HepG2 (cell line): Measurements from ENCODE around the gene DNAJA3. TPM values are rescaled to one million over a fixed set of nuclear protein-coding genes. Genes with fewer than 3 reads are reported as not detected.

Experiments
- ATAC-seq: fragments of 200-7000 bp; cut with Tn5 transposase; 3 replicates; pipeline ENCODE4 v1.9.1; 2020; ENCODE audit warnings: mild to moderate bottlenecking, moderate library complexity
- Bru-seq: library from RNA; stranded (reverse); fragments of 400-500 nt; gene quantifications from one replicate; lab custom pipeline; 2021; lab: Mats Ljungman, UMichigan
- BruChase-seq, 2 experiments: library from RNA; stranded (reverse); fragments of 400-500 nt; gene quantifications; one replicate each; lab custom pipeline; 2021; lab: Mats Ljungman, UMichigan
- BruUV-seq: library from RNA; stranded (reverse); fragments of 400-500 nt; replicated peaks from 2 replicates; lab custom pipeline; 2021; lab: Mats Ljungman, UMichigan
- CTCF ChIA-PET: fragments of 300-600 bp; formaldehyde crosslinking; extraction: SDS; loops from one replicate; lab custom pipeline; 2021; ENCODE audit warnings: low total read pairs, inconsistent platforms, low intra/inter-chr PET ratio; lab: Yijun Ruan, JAX
- POLR2A ChIA-PET: fragments of 350-600 bp; sonication (Branson Sonifier 250); formaldehyde crosslinking; loops from one replicate; lab custom pipeline; 2020; ENCODE audit warnings: antibody characterized with exemption, inconsistent platforms; lab: Yijun Ruan, JAX
- DNase-seq: peaks from one replicate; pipeline ENCODE4 v3.0.0-alpha.2; 2015; ENCODE audit warnings: low spot score
- FAIRE-seq: peaks from 3 replicates; lab custom pipeline; 2011; peaks lifted over from hg19 to GRCh38; lab: Jason Lieb, UNC
- H2AFZ ChIP-seq: one replicate; pipeline ENCODE4 v1.6.1; 2011; ENCODE audit warnings: low read length, inconsistent platforms
- H3K27ac ChIP-seq: fragments of 300-600 bp; 3 replicates; pipeline ENCODE4 v1.8.0; 2011; ENCODE audit warnings: mixed run types, mild to moderate bottlenecking, mixed read lengths, low read length, inconsistent platforms; ENCODE audit not compliant: insufficient read depth; ENCODE audit errors: extremely low read length
- H3K27me3 ChIP-seq, 2 experiments: fragments of 200-600 bp in 1 of 2; 2 replicates in 1 of 2; 3 replicates in 1 of 2; pipeline versions ENCODE4 v1.6.0 to v1.8.0; 2011; ENCODE audit warnings: low read length in 2 of 2, mild to moderate bottlenecking in 2 of 2, moderate library complexity in 2 of 2, inconsistent platforms in 1 of 2; ENCODE audit not compliant: insufficient read depth in 2 of 2, control insufficient read depth in 1 of 2
- H3K36me3 ChIP-seq, 2 experiments: fragments of 200-600 bp in 1 of 2; replicated peaks in 1 of 2; 2 replicates in 1 of 2; 3 replicates in 1 of 2; pipeline versions ENCODE4 v1.5.1 to v1.8.0; 2011; ENCODE audit warnings: low read length in 2 of 2, inconsistent platforms in 1 of 2; ENCODE audit not compliant: insufficient read depth in 2 of 2, control insufficient read depth in 1 of 2
- H3K4me1 ChIP-seq: 2 replicates; pipeline ENCODE4 v1.5.1; 2012; ENCODE audit warnings: low read length, inconsistent platforms; ENCODE audit not compliant: insufficient read depth
- H3K4me2 ChIP-seq: 2 replicates; pipeline ENCODE4 v1.6.0; 2011; ENCODE audit warnings: low read depth, low read length, inconsistent platforms
- H3K4me3 ChIP-seq, 3 experiments: fragments of 200-600 bp in 1 of 3; sonication (generic), shearing (Covaris generic) in 1 of 3; replicated peaks in 1 of 3; 2 replicates each; pipeline ENCODE4 v1.5.1; 2011 to 2016; ENCODE audit warnings: low read length in 3 of 3, inconsistent platforms in 2 of 3, low read depth in 2 of 3, mild to moderate bottlenecking in 2 of 3, control low read depth in 1 of 3, mixed read lengths in 1 of 3; ENCODE audit not compliant: insufficient read depth in 1 of 3
- H3K79me2 ChIP-seq: one replicate; pipeline ENCODE4 v1.6.1; 2011; ENCODE audit warnings: low read length, inconsistent platforms; ENCODE audit not compliant: insufficient read depth
- H3K9ac ChIP-seq: 2 replicates; pipeline ENCODE4 v1.6.0; 2011; ENCODE audit warnings: mild to moderate bottlenecking, low read depth, low read length, inconsistent platforms; ENCODE audit not compliant: insufficient read depth
- H3K9me3 ChIP-seq: 2 replicates; pipeline ENCODE4 v1.5.1; 2012; ENCODE audit warnings: mild to moderate bottlenecking, low read length
- H4K20me1 ChIP-seq: 2 replicates; pipeline ENCODE4 v1.6.0; 2011; ENCODE audit warnings: inconsistent platforms, mild to moderate bottlenecking, low read length, moderate library complexity; ENCODE audit not compliant: insufficient read depth
- ARHGAP35 ChIP-seq: sonication (generic); formaldehyde crosslinking; IDR thresholded peaks from 2 replicates; pipeline ENCODE4 v1.9.0; 2022; ENCODE audit warnings: mild to moderate bottlenecking, inconsistent platforms, moderate library complexity, missing genetic modification reagents, borderline replicate concordance
- CBFB ChIP-seq: sonication (generic); formaldehyde crosslinking; IDR thresholded peaks from 2 replicates; pipeline ENCODE4 v1.4.0; 2020; ENCODE audit warnings: missing genetic modification reagents
- CENPBD1 ChIP-seq: sonication (generic); formaldehyde crosslinking; IDR thresholded peaks from 2 replicates; pipeline ENCODE4 v1.8.0; 2022; ENCODE audit warnings: missing genetic modification reagents, low read depth, mild to moderate bottlenecking, borderline replicate concordance
- FOXA1 ChIP-seq, 2 experiments: fragments of 450-650 bp in 1 of 2; sonication (generic) in 1 of 2; formaldehyde crosslinking in 1 of 2; IDR thresholded peaks; 2 replicates each; pipeline versions ENCODE4 v1.4.0 to v1.6.1; 2016 to 2020; ENCODE audit warnings: missing genetic modification reagents in 1 of 2
- FOXO1 ChIP-seq: sonication (generic); formaldehyde crosslinking; IDR thresholded peaks from 2 replicates; pipeline ENCODE4 v1.4.0; 2020; ENCODE audit warnings: missing genetic modification reagents
- HDAC6 ChIP-seq: fragments of 200-600 bp; sonication (generic); IDR thresholded peaks from 2 replicates; pipeline ENCODE4 v1.7.0; 2017; ENCODE audit warnings: mild to moderate bottlenecking, antibody characterized with exemption, low read length, low read depth
- IKZF1 ChIP-seq: fragments of 450-650 bp; IDR thresholded peaks from 2 replicates; pipeline ENCODE4 v1.7.1; 2016
- MBNL3 ChIP-seq: fragments of 250-450 bp; sonication (Bioruptor Pico); conservative IDR thresholded peaks from 2 replicates; pipeline ENCODE4 v1.8.0; 2022; ENCODE audit warnings: mild to moderate bottlenecking, inconsistent platforms
- MIER2 ChIP-seq: IDR thresholded peaks from 2 replicates; pipeline ENCODE4 v1.6.1; 2016; ENCODE audit warnings: missing biosample characterization, missing genetic modification reagents
- MYNN ChIP-seq: sonication (generic); formaldehyde crosslinking; IDR thresholded peaks from 2 replicates; pipeline ENCODE4 v1.4.0; 2020; ENCODE audit warnings: mild to moderate bottlenecking, low read depth, missing genetic modification reagents
- NFIC ChIP-seq: IDR thresholded peaks from 2 replicates; pipeline ENCODE4 v1.6.1; 2012; ENCODE audit warnings: mild to moderate bottlenecking, low read length, inconsistent platforms
- RAD21 ChIP-seq: fragments of 450-650 bp; formaldehyde crosslinking; IDR thresholded peaks from 2 replicates; pipeline ENCODE4 v1.5.0; 2020; ENCODE audit warnings: mild to moderate bottlenecking
- RFXANK ChIP-seq: IDR thresholded peaks from 2 replicates; pipeline ENCODE4 v1.6.1; 2016
- SMARCE1 ChIP-seq: fragments of 450-650 bp; IDR thresholded peaks from 2 replicates; pipeline ENCODE4 v1.6.1; 2017; ENCODE audit warnings: borderline replicate concordance
- SRF ChIP-seq: IDR thresholded peaks from 2 replicates; pipeline ENCODE4 v1.6.1; 2011; ENCODE audit warnings: mild to moderate bottlenecking, low read depth, low read length, moderate library complexity
- ZNF597 ChIP-seq: sonication (generic); formaldehyde crosslinking; IDR thresholded peaks from 2 replicates; pipeline ENCODE4 v1.5.0; 2020; ENCODE audit warnings: missing genetic modification reagents
- ZNF841 ChIP-seq: sonication (generic); formaldehyde crosslinking; IDR thresholded peaks from 2 replicates; pipeline ENCODE4 v1.8.1; 2023; ENCODE audit warnings: missing genetic modification reagents, borderline replicate concordance
- ZNF883 ChIP-seq: sonication (generic); formaldehyde crosslinking; IDR thresholded peaks from 2 replicates; pipeline ENCODE4 v1.5.1; 2020; ENCODE audit warnings: mild to moderate bottlenecking, missing genetic modification reagents; ENCODE audit errors: not compliant biosample characterization
- WGBS: methylation state at CpG from one replicate; pipeline ENCODE4 v1.1.6; 2017; ENCODE audit warnings: low lambda C conversion rate; 5-methylcytosine and 5-hydroxymethylcytosine counted together
- in situ Hi-C: cut with HindIII; loops from 2 replicates; pipeline ENCODE4 v1.10.0; 2017; ENCODE audit warnings: low pct_unique_long_range_greater_than_20kb; ENCODE audit not compliant: extremely low pct_ligation_motif_present
- intact Hi-C: fragments of 100-400 bp; cut with micrococcal nuclease; formaldehyde crosslinking; loops from one replicate; pipeline ENCODE4 v1.10.0; 2022; ENCODE audit not compliant: unreplicated experiment
- long read RNA-seq, 2 experiments: library from RNA in 1 of 2; library from polyadenylated mRNA in 1 of 2; stranded (forward) in 1 of 2; unstranded in 1 of 2; transcript quantifications; one replicate each; pipeline ENCODE4 v2.0.0, GENCODE V29; 2019 to 2022
- polyA minus RNA-seq, 3 experiments: library from RNA; depleted of rRNA, polyadenylated mRNA; stranded (reverse); fragments of >200 nt; gene quantifications; 2 replicates each; pipeline ENCODE4 v1.2.3, GENCODE V29; 2011; ENCODE audit warnings: low replicate concordance in 1 of 3
- polyA plus RNA-seq, 8 experiments: library from polyadenylated mRNA; depleted of rRNA in 3 of 8; stranded (reverse) in 7 of 8; unstranded in 1 of 8; fragments of >200 nt; fragmentation: Illumina TruSeq in 4 of 8; extraction: Trizol in 4 of 8; gene quantifications; 2 replicates each; pipeline versions ENCODE4 v1.2.1 to v1.2.3, GENCODE V29; 2011 to 2016; ENCODE audit warnings: low read depth in 4 of 8, missing spikeins in 1 of 8, mixed read lengths in 1 of 8; ENCODE audit not compliant: insufficient read depth in 1 of 8
- total RNA-seq, 5 experiments: library from RNA; depleted of rRNA; stranded (reverse); fragments of >200 nt; fragmentation: Illumina TruSeq; extraction: Trizol; gene quantifications; 2 replicates each; pipeline ENCODE4 v1.2.3, GENCODE V29; 2016; ENCODE audit warnings: low read depth in 1 of 5

DNAJA3 gene
- 75.3 and 77.0 TPM in 2 replicates for total RNA-seq (2016; rRNA removed; fragmentation: Illumina TruSeq; extraction: Trizol)
- total RNA-seq (2016; cell fraction: cytosol; rRNA removed; fragmentation: Illumina TruSeq; extraction: Trizol; ENCODE audit: low read depth): 25.0 and 28.5 TPM in 2 replicates
- 71.5 and 76.4 TPM in 2 replicates for total RNA-seq (2016; cell fraction: insoluble cytoplasmic fraction; rRNA removed; fragmentation: Illumina TruSeq; extraction: Trizol)
- total RNA-seq (2016; cell fraction: membrane; rRNA removed; fragmentation: Illumina TruSeq; extraction: Trizol): 43.5 and 45.7 TPM in 2 replicates
- total RNA-seq (2016; cell fraction: nucleus; rRNA removed; fragmentation: Illumina TruSeq; extraction: Trizol): 42.9 and 52.3 TPM in 2 replicates
- polyA plus RNA-seq (2011; rRNA removed): 79.9 and 83.3 TPM in 2 replicates
- 73.4 and 79.2 TPM in 2 replicates for polyA plus RNA-seq (2011; cell fraction: cytosol; rRNA removed)
- 121 and 132 TPM in 2 replicates for polyA plus RNA-seq (2011; cell fraction: nucleus; rRNA removed)
- 51.0 and 51.3 TPM in 2 replicates for polyA plus RNA-seq (2012)
- polyA plus RNA-seq (2016; cell fraction: cytosol; fragmentation: Illumina TruSeq; extraction: Trizol; ENCODE audit: low read depth): 9.0 and 9.9 TPM in 2 replicates
- polyA plus RNA-seq (2016; cell fraction: insoluble cytoplasmic fraction; fragmentation: Illumina TruSeq; extraction: Trizol; ENCODE audit: low read depth): 60.7 and 69.6 TPM in 2 replicates
- polyA plus RNA-seq (2016; cell fraction: membrane; fragmentation: Illumina TruSeq; extraction: Trizol; ENCODE audit: low read depth): 16.3 and 18.8 TPM in 2 replicates
- polyA plus RNA-seq (2016; cell fraction: nucleus; fragmentation: Illumina TruSeq; extraction: Trizol; ENCODE audit: insufficient read depth, low read depth): 95.3 and 101 TPM in 2 replicates
- 68.2 and 70.0 TPM in 2 replicates for polyA minus RNA-seq (2011; rRNA and poly(A)+ RNA removed; ENCODE audit: low replicate concordance)
- polyA minus RNA-seq (2011; cell fraction: cytosol; rRNA and poly(A)+ RNA removed): 33.7 and 41.2 TPM in 2 replicates
- polyA minus RNA-seq (2011; cell fraction: nucleus; rRNA and poly(A)+ RNA removed): 60.1 and 62.8 TPM in 2 replicates
- Bru-seq, nascent RNA: percentile 76 among the genes with signal in this experiment
- percentile 84 among the genes with signal in this experiment for BruChase-seq, experiment 1, labeled RNA remaining after a 6-hour chase
- BruChase-seq, experiment 2, labeled RNA remaining after a 2-hour chase: percentile 77 among the genes with signal in this experiment
- long read RNA-seq, experiment 1, transcript DNAJA3-202 (11 exons, 2,591 nt): major isoform, 55 of 92 reads
- long read RNA-seq, experiment 1, transcript DNAJA3-201 (12 exons, 2,763 nt): minor isoform, 16 of 92 reads
- long read RNA-seq, experiment 1, partial matches to known transcripts: 14 of 92 reads
- long read RNA-seq, experiment 1, other reads (novel, unspliced or antisense): 7 of 92 reads
- long read RNA-seq, experiment 2, transcript DNAJA3-201 (12 exons, 2,763 nt): minor isoform, 13 of 118 reads
- long read RNA-seq, experiment 2, transcript DNAJA3-202 (11 exons, 2,591 nt): major isoform, 40 of 118 reads
- long read RNA-seq, experiment 2, partial matches to known transcripts: 41 of 118 reads
- long read RNA-seq, experiment 2, other reads (novel, unspliced or antisense): 24 of 118 reads

- Histone ChIP-seq H3K4me1 (peaks cover 39% of the 10 kb centered on the region), H4K20me1 (0 out of 2 replicates have a peak, but pooled peaks cover 4% of the 10 kb centered on the region), H3K9ac (peak within 1 kb of the TSS; percentile 99), H3K27me3 (no peaks in the 10 kb centered on the region; a peak in 1 of 5 replicates), H3K9me3 (no peaks in the 10 kb centered on the region), H3K4me2 (peak within 1 kb of the TSS; percentile 93), H3K27ac (peak within 1 kb of the TSS; percentile 99), H3K4me3 (peak within 1 kb of the TSS; percentile 82 to 85 (median 84)), H2AFZ (peak within 1 kb of the TSS; percentile 99), H3K36me3 (0 out of 5 replicates have a peak, but pooled peaks cover 0 to 6% of the 10 kb centered on the region in 2 experiments), H3K79me2 (peaks cover 41% of the 10 kb centered on the region)
- TSS peak; percentile 83 for BruUV-seq
- 2% methylated on average over 7 of the region's 68 CpGs for WGBS
- in situ Hi-C loops: no loop called here
- POLR2A ChIA-PET: interaction anchor here (1.0 to 1.2 kb wide), 10 partner anchors 9 to 191 kb away, joined by 3 to 20 read pairs (median 6); partner anchors contain the start of genes CORO7 and PAM16
- intact Hi-C loops: loop anchor here (5.0 kb wide), 1 partner anchor 52 kb away; the partner anchor contains the start of gene HMOX2
- peak; percentile 93 for ATAC-seq
- DNase-seq: peak; percentile 89
- FAIRE-seq: peak; percentile 86
- CTCF ChIA-PET: no interaction called here
- TF ChIP-seq MYNN (CRISPR knock-in tag) (0 out of 2 replicates have a peak, but pooled peaks have one; percentile 36), HDAC6 (no peak), CBFB (CRISPR knock-in tag) (no peak), ARHGAP35 (CRISPR knock-in tag) (peak; percentile 92; the same call in 1 of the 2 replicates), ZNF597 (CRISPR knock-in tag) (no peak), IKZF1 (no peak), SRF (no peak), CENPBD1 (no peak), MBNL3 (CRISPR knock-in tag) (no peak), FOXO1 (CRISPR knock-in tag) (no peak), ZNF883 (CRISPR knock-in tag) (peak; percentile 78), FOXA1 (IDR thresholded peaks at IDR 0.05) (no peak), FOXA1 (CRISPR knock-in tag; IDR thresholded peaks at IDR 0.05) (0 out of 2 replicates have a peak, but pooled peaks have one; percentile 4), ZNF841 (no peak), RFXANK (CRISPR knock-in tag) (no peak; the same call in 1 of the 2 replicates), SMARCE1 (no peak), NFIC (no peak), RAD21 (CRISPR knock-in tag) (no peak; the same call in 1 of the 2 replicates), MIER2 (CRISPR knock-in tag) (no peak)
Measured at GRCh38 chr16:4425378-4426020, at the start of gene DNAJA3. TSS of gene DNAJA3 (plus strand) at chr16:4425868. CDS start at chr16:4425882, 14 bp downstream.
